Liver (tissue), 9 donors: ENCODE results near the gene SLC19A2. TPM values are rescaled to one million over a fixed set of nuclear protein-coding genes. Genes with fewer than 3 reads are reported as not detected.
A peak's percentile ranks its signal among the peaks of the same experiment; 100 is the strongest.

Experiments
- DNase-seq: peaks from one replicate; pipeline ENCODE4 v3.0.0-alpha.2; 2017; ENCODE audit warnings: low spot score
- H3K27ac ChIP-seq, 2 donors: one replicate each; pipeline ENCODE4 v1.7.0; 2013; ENCODE audit warnings: inconsistent platforms in 2 of 2, low read length in 2 of 2, control low read depth in 1 of 2, low read depth in 1 of 2, mild to moderate bottlenecking in 1 of 2
- H3K27me3 ChIP-seq, 4 donors: one replicate each; pipeline versions ENCODE4 v1.6.1 to v1.7.0; 2013; ENCODE audit warnings: low read length in 3 of 4, inconsistent platforms in 1 of 4, mild to moderate bottlenecking in 1 of 4, moderate library complexity in 1 of 4; ENCODE audit not compliant: control insufficient read depth in 4 of 4, insufficient read depth in 4 of 4
- H3K36me3 ChIP-seq, 4 donors: one replicate each; pipeline versions ENCODE4 v1.6.1 to v1.7.0; 2013; ENCODE audit warnings: low read length in 3 of 4, mild to moderate bottlenecking in 3 of 4, low read depth in 1 of 4, moderate library complexity in 1 of 4; ENCODE audit not compliant: control insufficient read depth in 4 of 4, insufficient read depth in 3 of 4
- H3K4me1 ChIP-seq, 4 donors: one replicate each; pipeline versions ENCODE4 v1.6.1 to v1.7.0; 2013; ENCODE audit warnings: low read length in 3 of 4, mild to moderate bottlenecking in 3 of 4, moderate library complexity in 1 of 4; ENCODE audit not compliant: control insufficient read depth in 4 of 4, insufficient read depth in 4 of 4
- H3K4me3 ChIP-seq, 3 donors: one replicate each; pipeline versions ENCODE4 v1.6.1 to v1.7.0; 2013; ENCODE audit warnings: low read length in 3 of 3, control low read depth in 1 of 3, low read depth in 1 of 3, mild to moderate bottlenecking in 1 of 3
- H3K9ac ChIP-seq, 2 donors: one replicate each; pipeline ENCODE4 v1.7.0; 2013; ENCODE audit warnings: low read length in 2 of 2, mild to moderate bottlenecking in 2 of 2, moderate library complexity in 2 of 2, control low read depth in 1 of 2, low read depth in 1 of 2
- H3K9me3 ChIP-seq, 4 donors: one replicate each; pipeline versions ENCODE4 v1.6.1 to v1.7.0; 2013; ENCODE audit warnings: low read length in 3 of 4; ENCODE audit not compliant: control insufficient read depth in 4 of 4
- ATF3 ChIP-seq: IDR thresholded peaks from 2 replicates; pipeline ENCODE4 v1.6.1; 2016; ENCODE audit warnings: antibody characterized with exemption
- CTCF ChIP-seq: fragments of 150-350 bp; IDR thresholded peaks from 2 replicates; pipeline ENCODE4 v1.5.1; 2017; ENCODE audit warnings: improper control_type of control experiment, low read depth, low read length; ENCODE audit not compliant: missing input control
- EGR1 ChIP-seq, 2 donors: IDR thresholded peaks; 2 replicates each; pipeline ENCODE4 v1.6.1; 2016 to 2018; ENCODE audit warnings: antibody characterized with exemption in 2 of 2, low read depth in 2 of 2
- FOXA1 ChIP-seq: IDR thresholded peaks from 2 replicates; pipeline ENCODE4 v1.6.1; 2016; ENCODE audit warnings: antibody characterized with exemption
- FOXA2 ChIP-seq: IDR thresholded peaks from 2 replicates; pipeline ENCODE4 v1.6.1; 2016; ENCODE audit warnings: antibody characterized with exemption
- GABPA ChIP-seq, 2 donors: IDR thresholded peaks in 1 of 2; conservative IDR thresholded peaks in 1 of 2; 2 replicates each; pipeline ENCODE4 v1.6.1; 2016; ENCODE audit warnings: antibody characterized with exemption in 2 of 2, mild to moderate bottlenecking in 1 of 2, moderate library complexity in 1 of 2
- HNF4A ChIP-seq, 2 donors: conservative IDR thresholded peaks; 2 replicates each; pipeline ENCODE4 v1.6.1; 2016; ENCODE audit warnings: antibody characterized with exemption in 2 of 2, mild to moderate bottlenecking in 2 of 2
- HNF4G ChIP-seq: IDR thresholded peaks from 2 replicates; pipeline ENCODE4 v1.6.1; 2016; ENCODE audit warnings: antibody characterized with exemption
- JUND ChIP-seq, 2 donors: IDR thresholded peaks; 2 replicates each; pipeline ENCODE4 v1.6.1; 2016; ENCODE audit warnings: antibody characterized with exemption in 2 of 2
- MAX ChIP-seq: IDR thresholded peaks from 2 replicates; pipeline ENCODE4 v1.6.1; 2016; ENCODE audit warnings: antibody characterized with exemption
- NR2F2 ChIP-seq: IDR thresholded peaks from 2 replicates; pipeline ENCODE4 v1.6.1; 2016; ENCODE audit warnings: antibody characterized with exemption
- RAD21 ChIP-seq, 2 donors: IDR thresholded peaks; 2 replicates each; pipeline ENCODE4 v1.6.1; 2016; ENCODE audit warnings: antibody characterized with exemption in 2 of 2, mild to moderate bottlenecking in 2 of 2
- REST ChIP-seq: IDR thresholded peaks from 2 replicates; pipeline ENCODE4 v1.6.1; 2016; ENCODE audit warnings: antibody characterized with exemption, mild to moderate bottlenecking
- RXRA ChIP-seq, 2 donors: IDR thresholded peaks; 2 replicates each; pipeline ENCODE4 v1.6.1; 2017 to 2018; ENCODE audit warnings: antibody characterized with exemption in 2 of 2, mild to moderate bottlenecking in 1 of 2
- SP1 ChIP-seq: IDR thresholded peaks from 2 replicates; pipeline ENCODE4 v1.6.1; 2018; ENCODE audit warnings: antibody characterized with exemption, mild to moderate bottlenecking
- TAF1 ChIP-seq: conservative IDR thresholded peaks from 2 replicates; pipeline ENCODE4 v1.6.1; 2016; ENCODE audit warnings: antibody characterized with exemption, mild to moderate bottlenecking
- YY1 ChIP-seq: IDR thresholded peaks from 2 replicates; pipeline ENCODE4 v1.6.1; 2016; ENCODE audit warnings: antibody characterized with exemption, mild to moderate bottlenecking
- ZBTB33 ChIP-seq: IDR thresholded peaks from 2 replicates; pipeline ENCODE4 v1.6.1; 2016; ENCODE audit warnings: antibody characterized with exemption
- WGBS: extraction: QIAGEN DNeasy Blood & Tissue Kit; methylation state at CpG from one replicate; pipeline ENCODE4 v1.1.7; 2013; 5-methylcytosine and 5-hydroxymethylcytosine counted together
- polyA plus RNA-seq, 2 donors: library from polyadenylated mRNA; stranded (reverse) in 1 of 2; unstranded in 1 of 2; fragments of 200-250 nt in 1 of 2; fragments of >200 nt in 1 of 2; fragmentation: Nextera tagmentation in 1 of 2; extraction: Ambion mirVana in 1 of 2; gene quantifications; one replicate each; pipeline versions ENCODE4 v1.2.1 to v1.2.3, GENCODE V29; 2013 to 2015
- total RNA-seq, 2 donors: library from RNA; depleted of rRNA; stranded (reverse); fragments of >200 nt; gene quantifications; one replicate each; pipeline ENCODE4 v1.2.3, GENCODE V29; 2014
- donor health status: healthy.
- donor health status: healthy.
- donor health status: healthy.
- donor health status: healthy.
- donor health status: healthy.

Gene SLC19A2
- total and polyA plus RNA-seq, 4 donors: 4.8 to 18.7 (median 9.8) TPM

- TF ChIP-seq REST: peak; percentile 63
These were observed 887 bp downstream of the SLC19A2 start (continued) for GRCh38 chr1:169484683-169485430.

- Histone ChIP-seq H3K4me3 (peak overlapping the region; percentile 70 to 82 (median 74)), H3K27ac (peak overlapping the region; percentile 96 to 98), H3K36me3 (no peaks in the 10 kb centered on the region), H3K4me1 (peaks cover 8 to 54% (median 29%) of the 10 kb centered on the region in 4 donors), H3K9ac (peak overlapping the region; percentile 88 to 92), H3K27me3 (no peaks in the 10 kb centered on the region), H3K9me3 (no peaks in the 10 kb centered on the region)
- no peak for TF ChIP-seq RAD21 (IDR thresholded peaks at IDR 0.05)
- TF ChIP-seq YY1: no peak
- TF ChIP-seq MAX: no peak
- no peak for TF ChIP-seq HNF4A (conservative IDR thresholded peaks at IDR 0.05)
- TF ChIP-seq JUND (IDR thresholded peaks at IDR 0.05): no peak
- no peak for TF ChIP-seq GABPA (IDR thresholded peaks at IDR 0.05 in 1 of 2, conservative IDR thresholded peaks at IDR 0.05 in 1 of 2)
- TF ChIP-seq TAF1: no peak
- TF ChIP-seq FOXA1: no peak
- TF ChIP-seq CTCF: no peak
- no peak for TF ChIP-seq FOXA2
- no peak for TF ChIP-seq HNF4G
- TF ChIP-seq ATF3: no peak
- no peak for TF ChIP-seq REST
- TF ChIP-seq ZBTB33: no peak
- TF ChIP-seq SP1: no peak
- TF ChIP-seq NR2F2: no peak
- no peak for TF ChIP-seq EGR1 (IDR thresholded peaks at IDR 0.05; ENCODE audit: low read depth in 2 of 2)
- TF ChIP-seq RXRA (IDR thresholded peaks at IDR 0.05): no peak
- no peak for DNase-seq
- WGBS: 35% methylated on average over 4 of the region's 4 CpGs
These were observed 1.6 kb downstream of the SLC19A2 start for GRCh38 chr1:169484101-169484500.
